HG02571 (cell line): ENCODE data around the gene AKIRIN1.
"Not testable (repeated sequence)": the region's sequence is repeated elsewhere in the genome, so short reads cannot be mapped to it uniquely, and the experiment has no call there.

ENCODE experiments used
- ATAC-seq: cut with Tn5 transposase; IDR thresholded peaks from one replicate; pipeline ENCODE4 v1.9.1; 2021; ENCODE audit warnings: mild to moderate bottlenecking, moderate library complexity; ENCODE audit not compliant: unreplicated experiment

The AKIRIN1 gene

DNA sequence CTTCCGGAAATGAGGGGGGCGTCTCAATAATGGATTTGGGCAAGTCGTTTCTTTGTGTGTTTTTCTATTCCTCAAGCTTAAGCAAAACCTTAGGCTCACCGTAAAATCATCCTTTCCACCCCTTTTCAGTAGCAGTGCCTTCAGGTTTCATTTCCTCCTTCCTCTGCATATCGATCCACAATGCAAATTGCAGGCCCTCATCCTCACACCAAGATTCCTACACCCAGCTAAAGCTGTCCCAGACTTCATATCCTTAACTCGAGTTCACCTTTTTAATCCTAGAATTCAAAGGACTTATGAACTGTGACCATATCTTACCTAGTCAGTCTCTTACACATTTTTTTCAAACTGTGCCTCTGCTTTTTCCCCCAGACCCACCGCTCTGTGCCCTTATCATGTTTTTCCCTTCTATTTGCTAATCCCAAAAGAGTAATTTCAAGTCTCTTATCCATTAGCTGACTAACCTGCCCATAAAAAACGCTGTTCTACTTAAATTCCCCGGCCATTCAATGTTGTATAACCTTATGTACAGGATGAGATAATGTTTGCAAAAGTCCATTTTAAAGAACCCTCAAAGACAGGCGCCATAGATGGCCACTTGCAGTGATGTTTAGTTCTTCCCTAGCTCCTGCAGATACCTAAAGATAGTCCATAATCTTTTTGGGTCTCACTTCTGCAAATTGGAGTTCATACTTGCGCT lies 1.5 kb downstream of the AKIRIN1 start:
- ATAC-seq, result no peak

GRCh38 chr1:38994196-38994595 lies 3.1 kb downstream of the AKIRIN1 start:
- no peak for ATAC-seq

DNA sequence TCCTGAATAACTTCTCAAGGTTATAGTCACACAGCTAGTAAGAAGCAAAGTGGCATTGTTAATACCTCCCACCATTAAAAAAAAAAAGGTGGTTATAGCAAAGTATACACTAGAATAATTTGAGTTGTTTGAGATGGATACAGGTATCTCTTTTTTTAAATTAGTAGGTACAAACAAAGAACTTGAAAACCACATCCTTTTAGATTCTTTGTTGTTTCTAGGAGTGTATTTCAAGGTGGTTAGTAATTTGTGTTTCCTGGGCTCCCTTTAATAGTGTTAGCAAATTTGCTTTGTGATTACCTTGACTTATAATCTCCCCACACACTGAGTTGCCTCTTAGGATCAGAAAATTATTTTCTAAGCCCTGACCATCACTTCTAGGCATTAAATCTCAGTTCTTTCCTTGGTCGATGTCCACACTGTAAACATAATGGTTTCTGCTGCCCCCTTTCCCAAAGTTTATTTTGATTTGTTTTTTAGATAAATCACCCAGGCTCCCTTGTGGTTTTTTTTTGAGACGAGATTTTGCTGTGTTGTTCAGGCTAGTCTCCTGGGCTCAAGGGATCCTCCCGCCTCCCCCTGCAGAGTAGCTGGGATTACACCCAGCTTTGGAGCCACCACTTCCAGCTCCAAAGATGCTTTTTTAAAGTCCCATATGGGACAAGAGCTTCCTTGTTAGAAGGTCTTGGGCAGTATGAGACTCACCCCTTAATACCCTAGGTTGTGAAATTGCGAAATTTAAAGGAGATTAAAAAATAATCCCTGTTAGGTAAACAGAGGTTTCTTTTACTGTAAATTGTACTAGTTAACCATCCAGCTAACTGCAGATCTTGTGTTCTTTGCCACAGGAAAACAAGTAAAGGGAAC lies 6.2 kb downstream of the AKIRIN1 start:
- ATAC-seq, result no peak

DNA sequence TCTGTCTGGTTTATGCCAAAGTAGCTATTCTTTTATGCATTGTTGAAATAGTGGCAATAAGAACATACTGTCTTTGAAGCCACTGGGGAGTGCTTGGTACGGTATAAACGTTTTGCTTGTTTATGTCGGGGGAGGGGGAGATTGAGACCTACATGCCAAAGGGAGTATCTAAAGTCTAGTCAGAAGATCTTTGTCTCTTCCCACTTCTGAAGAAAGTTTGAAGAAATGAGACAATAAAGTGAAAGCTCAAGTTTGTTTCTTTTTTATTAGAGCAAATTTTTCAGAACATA lies 6.8 kb downstream of the AKIRIN1 start:
- ATAC-seq, result no peak

DNA sequence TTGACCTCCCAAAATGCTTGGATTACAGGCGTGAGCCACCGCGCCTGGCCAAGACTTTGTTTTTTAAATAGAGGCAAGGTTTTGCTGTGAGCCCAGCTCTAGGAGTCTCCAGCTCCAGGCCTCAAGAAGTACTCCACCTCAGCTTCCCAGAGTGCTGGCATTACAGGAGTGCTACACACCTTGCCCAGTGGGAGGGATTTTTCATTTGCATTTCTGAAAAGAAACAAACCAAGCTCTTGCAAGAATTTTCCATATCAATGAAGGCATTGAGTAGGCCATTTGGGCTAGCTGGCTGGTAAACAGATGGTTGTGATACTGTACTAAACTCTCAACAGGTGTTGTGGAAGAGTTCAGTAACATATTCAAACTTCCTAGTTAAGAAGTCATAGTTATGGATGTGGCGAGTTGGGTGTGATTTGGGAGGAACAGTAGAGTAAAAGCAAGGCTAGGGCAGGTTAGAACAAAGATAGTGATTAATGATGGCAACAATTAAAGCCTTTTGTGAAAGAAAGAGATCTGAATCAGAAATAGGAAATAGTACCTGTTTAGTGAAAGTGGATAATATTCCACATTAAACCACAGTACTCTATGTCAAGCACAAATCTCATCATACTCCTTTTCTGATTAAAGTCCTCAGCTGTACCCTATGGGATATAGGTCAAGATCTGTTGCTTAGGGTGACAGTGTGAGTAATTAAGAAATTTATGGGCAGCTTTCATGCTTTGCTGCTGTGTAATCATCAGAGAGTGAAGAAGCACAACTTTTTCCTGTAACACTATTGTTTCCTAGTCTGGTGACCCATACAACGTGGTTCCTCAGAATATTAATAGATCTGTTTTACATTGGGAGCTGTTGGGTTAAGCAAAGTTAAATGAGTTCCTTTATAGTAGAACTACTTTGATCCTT lies 10.7 kb downstream of the AKIRIN1 start:
- ATAC-seq, result no peak

GRCh38 chr1:39003281-39003680 lies 12.2 kb downstream of the AKIRIN1 start:
- no peak for ATAC-seq

DNA sequence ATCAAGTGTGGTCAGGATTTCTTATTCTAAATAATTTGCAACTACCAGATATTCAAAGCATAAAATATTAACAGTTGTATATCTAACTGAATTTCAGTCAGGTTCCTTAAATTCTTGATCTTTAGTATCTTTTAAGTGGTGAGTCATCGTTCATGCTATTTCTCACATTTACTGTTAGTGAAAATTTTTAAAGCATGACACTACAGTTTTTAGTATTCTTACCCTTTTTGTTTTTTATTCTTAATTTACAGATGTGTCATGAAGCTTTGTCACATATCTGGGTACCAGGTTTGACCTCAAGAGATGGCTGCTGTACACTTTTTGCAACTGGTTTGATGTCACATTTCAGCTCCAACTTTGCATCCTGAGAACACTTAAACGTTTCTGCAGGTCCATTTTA lies 12.7 kb downstream of the AKIRIN1 start:
- ATAC-seq, result no peak

- ATAC-seq, result no peak
These were observed 15.2 kb downstream of the AKIRIN1 start for GRCh38 chr1:39006287-39006686.

DNA sequence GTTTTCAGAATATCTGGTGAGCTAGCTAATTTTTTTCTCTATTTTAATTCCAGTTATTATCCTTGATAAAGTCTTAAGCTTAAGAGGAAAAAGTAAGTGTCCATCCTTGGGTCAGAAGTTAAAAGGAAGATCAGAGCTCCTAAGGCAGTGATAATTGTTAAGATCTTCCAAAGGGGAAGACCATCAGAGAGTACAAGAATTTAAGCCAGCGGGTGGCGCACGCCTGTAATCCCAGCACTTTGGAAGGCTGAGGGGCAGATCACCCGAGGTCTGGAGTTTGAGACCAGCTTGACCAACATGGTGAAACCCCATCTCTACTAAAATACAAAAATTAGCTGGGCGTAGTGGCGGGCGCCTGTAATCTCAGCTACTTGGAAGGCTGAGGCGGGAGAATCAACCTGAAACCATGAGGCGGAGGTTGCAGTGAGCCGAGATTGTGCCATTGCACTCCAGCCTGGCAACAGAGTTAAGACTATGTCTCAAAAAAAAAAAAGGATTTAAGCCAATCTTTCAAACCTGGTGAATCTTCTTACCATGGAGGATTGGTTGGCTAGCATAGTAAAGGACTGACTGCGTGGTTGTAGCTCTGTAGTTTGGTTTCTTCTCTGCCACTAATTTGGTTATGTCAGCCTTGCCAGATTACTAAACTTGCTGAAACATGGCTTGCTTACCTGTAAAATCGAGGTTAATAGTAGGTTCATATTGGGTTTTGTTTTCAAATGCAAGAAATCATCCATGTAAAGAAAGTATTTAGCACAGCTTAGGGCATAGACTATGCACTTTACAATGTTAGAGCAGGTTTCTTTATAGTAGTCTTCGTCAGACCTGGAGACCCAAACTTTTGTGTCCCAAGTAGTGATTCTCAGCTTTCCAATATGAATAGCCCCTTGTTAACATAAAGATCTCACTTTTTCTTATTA lies 15.9 kb downstream of the AKIRIN1 start:
- no peak for ATAC-seq

DNA sequence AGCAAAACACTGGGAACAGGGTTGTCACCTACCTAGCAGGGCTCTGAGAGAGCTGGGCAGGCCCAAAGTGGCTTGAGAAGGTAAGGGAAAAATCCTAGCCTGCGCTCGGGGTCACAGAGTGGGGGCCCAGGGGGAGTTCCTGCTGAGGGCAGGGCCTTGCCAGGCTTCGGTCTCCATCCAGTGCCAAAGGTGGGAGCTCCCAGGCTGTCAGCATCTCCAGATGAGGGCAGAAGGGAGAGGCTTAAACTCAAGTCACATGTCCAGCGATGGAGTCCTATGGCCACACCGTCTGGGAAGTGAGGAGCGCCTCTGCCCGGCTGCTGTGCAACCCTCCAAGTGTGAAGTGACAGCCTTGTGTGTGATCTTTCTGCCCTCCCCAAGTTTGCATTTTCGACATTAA lies 23.9 kb downstream of the AKIRIN1 start:
- not testable (repeated sequence) for ATAC-seq

DNA sequence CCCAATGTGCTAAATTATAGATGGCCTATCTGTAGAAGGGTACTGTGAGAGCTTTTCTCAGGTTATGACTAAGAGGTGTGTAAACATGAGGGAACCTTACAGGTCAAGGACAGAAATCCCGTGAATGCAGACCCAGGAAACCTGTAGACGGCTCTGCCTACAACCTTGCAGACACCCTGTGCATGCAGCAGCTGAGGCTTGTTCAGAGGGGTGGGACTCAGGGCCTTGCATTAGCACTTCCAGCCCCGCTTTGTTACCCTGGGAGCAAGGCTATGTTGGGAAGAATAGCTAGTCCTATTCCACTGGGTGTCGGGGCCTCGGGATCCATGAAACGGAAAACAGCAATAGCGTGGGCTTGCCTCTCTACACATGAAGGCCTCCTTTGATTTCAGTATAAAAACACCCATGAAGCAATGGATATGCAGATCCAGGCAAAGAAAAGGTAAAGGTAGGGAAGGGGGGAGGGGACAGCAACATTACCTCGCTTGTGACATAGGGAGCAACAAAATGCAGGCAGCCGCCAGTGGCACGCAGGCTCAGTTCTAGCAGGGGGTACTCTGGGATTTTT lies 25.6 kb downstream of the AKIRIN1 start:
- ATAC-seq, result no peak

GRCh38 chr1:39017266-39017665 lies 26.2 kb downstream of the AKIRIN1 start:
- no peak for ATAC-seq

DNA sequence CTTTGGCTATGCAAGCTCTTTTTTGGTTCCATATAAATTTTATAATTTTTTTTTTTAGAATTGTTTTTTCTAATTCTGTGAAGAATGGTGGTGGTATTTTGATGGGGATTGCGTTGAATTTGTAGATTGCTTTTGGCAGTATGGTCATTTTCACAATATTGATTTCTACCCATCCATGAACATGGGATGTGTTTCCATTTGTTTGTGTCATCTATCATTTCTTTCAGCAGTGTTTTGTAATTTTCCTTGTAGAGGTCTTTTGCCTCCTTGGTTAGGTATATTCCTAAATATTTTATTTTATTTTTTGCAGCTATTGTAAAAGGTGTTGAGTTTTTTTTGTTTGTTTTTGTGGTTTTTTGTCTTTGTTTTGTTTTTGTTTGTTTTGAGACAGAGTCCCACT lies 29.4 kb downstream of the AKIRIN1 start:
- ATAC-seq, result not testable (repeated sequence)

DNA sequence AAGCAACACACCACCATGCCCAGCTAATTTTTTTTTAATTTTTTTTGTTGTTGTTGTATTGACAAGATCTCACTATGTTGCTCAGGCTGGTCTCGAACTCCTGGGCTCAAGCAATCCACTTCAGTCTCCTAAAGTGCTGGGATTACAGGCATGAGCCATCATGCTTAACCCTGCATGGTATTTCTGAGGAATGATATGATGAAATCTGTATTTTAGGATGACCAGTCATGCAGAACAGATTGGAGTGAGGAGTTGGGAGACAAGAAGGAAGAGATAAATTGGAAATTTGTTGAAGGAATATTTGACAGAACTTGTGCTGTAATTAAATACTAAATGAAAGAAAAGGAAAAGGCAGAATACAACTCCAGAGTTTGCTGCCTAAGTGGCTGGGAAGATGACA lies 30.4 kb downstream of the AKIRIN1 start:
- no peak for ATAC-seq

GRCh38 chr1:39023140-39023539 lies 32.1 kb downstream of the AKIRIN1 start:
- no peak for ATAC-seq

GRCh38 chr1:39026051-39026865 lies 35.2 kb downstream of the AKIRIN1 start, which contains the start of gene NDUFS5:
NDUFS5 (plus strand) TSS chr1:39026350; CDS start chr1:39028725, 2,375 bp downstream.
- ATAC-seq, result peak; percentile 69

DNA sequence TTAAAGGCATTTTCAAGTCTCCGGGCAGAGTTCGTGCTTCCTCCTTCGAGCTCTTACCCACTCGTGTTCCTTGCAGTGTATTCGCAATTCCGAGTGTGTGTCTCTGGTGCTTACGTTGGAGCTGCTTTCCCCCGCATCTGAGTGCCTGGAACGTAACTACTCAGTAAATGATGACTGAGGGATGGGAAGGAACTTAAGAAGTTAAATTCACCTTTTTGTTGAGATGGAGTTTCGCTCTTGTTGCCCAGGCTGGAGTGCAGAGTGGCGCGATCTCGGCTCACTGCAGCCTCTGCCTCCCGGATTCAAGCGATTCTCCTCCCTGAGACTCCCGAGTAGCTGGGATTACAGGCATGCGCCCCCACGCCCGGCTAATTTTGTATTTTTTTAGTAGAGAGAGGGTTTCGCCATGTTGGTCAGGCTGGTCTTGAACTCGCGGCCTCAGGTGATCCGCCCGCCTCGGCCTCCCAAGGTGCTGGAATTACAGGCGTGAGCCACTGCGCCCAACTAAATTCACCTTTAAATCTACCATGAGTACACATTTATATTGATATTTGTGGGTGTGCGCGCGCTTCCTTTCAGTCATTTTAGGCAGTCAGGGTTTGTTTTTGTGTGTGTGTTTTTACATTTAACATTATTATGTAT lies 35.9 kb downstream of the AKIRIN1 start:
- no peak for ATAC-seq

- no peak for ATAC-seq
These were observed 43.1 kb downstream of the AKIRIN1 start for GRCh38 chr1:39034114-39034654.
